Endodermal cell (in vitro differentiated cells): Measurements from ENCODE around the gene SUPT3H. TPM values are rescaled to one million over a fixed set of nuclear protein-coding genes. Genes with fewer than 3 reads are reported as not detected.
A peak's percentile ranks its signal among the peaks of the same experiment; 100 is the strongest.

ENCODE experiments used
- DNase-seq: peaks from one replicate; pipeline ENCODE4 v3.0.0-alpha.2; 2017
- H3K27ac ChIP-seq: 2 replicates; pipeline ENCODE4 v1.5.1; 2013; ENCODE audit warnings: mild to moderate bottlenecking, low read depth, low read length, moderate library complexity
- H3K27me3 ChIP-seq: 2 replicates; pipeline ENCODE4 v1.6.1; 2013; ENCODE audit warnings: mild to moderate bottlenecking, low read length, moderate library complexity; ENCODE audit not compliant: insufficient read depth, control insufficient read depth, poor library complexity, severe bottlenecking
- H3K36me3 ChIP-seq: 2 replicates; pipeline ENCODE4 v1.7.0; 2013; ENCODE audit warnings: mild to moderate bottlenecking, low read length, moderate library complexity; ENCODE audit not compliant: control insufficient read depth, insufficient read depth
- H3K4me1 ChIP-seq: one replicate; pipeline ENCODE4 v1.7.0; 2013; ENCODE audit warnings: low read length; ENCODE audit not compliant: control insufficient read depth, insufficient read depth
- H3K4me3 ChIP-seq: 2 replicates; pipeline ENCODE4 v1.5.1; 2013; ENCODE audit warnings: mild to moderate bottlenecking, low read length, moderate library complexity
- H3K9ac ChIP-seq: 2 replicates; pipeline ENCODE4 v1.6.1; 2013; ENCODE audit warnings: mild to moderate bottlenecking, low read length, moderate library complexity; ENCODE audit not compliant: poor library complexity, severe bottlenecking; ENCODE audit errors: extremely low read depth
- H3K9me3 ChIP-seq: 2 replicates; pipeline ENCODE4 v1.6.1; 2013; ENCODE audit warnings: mild to moderate bottlenecking, low read length, moderate library complexity; ENCODE audit not compliant: control insufficient read depth
- H3K27ac Mint-ChIP-seq: 2 replicates; pipeline ENCODE4 v1.8.0; 2020; ENCODE audit warnings: mixed read lengths
- H3K27me3 Mint-ChIP-seq: 2 replicates; pipeline ENCODE4 v1.8.0; 2021; ENCODE audit warnings: mild to moderate bottlenecking, mixed read lengths; ENCODE audit not compliant: insufficient read depth
- H3K36me3 Mint-ChIP-seq: 2 replicates; pipeline ENCODE4 v1.8.0; 2020; ENCODE audit warnings: low read depth, mixed read lengths
- H3K4me1 Mint-ChIP-seq: 2 replicates; pipeline ENCODE4 v1.8.0; 2020; ENCODE audit warnings: mixed read lengths
- H3K4me3 Mint-ChIP-seq: 2 replicates; pipeline ENCODE4 v1.8.0; 2020; ENCODE audit warnings: mild to moderate bottlenecking, moderate library complexity, mixed read lengths
- H3K9me3 Mint-ChIP-seq: 2 replicates; pipeline ENCODE4 v1.8.0; 2020; ENCODE audit warnings: mild to moderate bottlenecking, mixed read lengths
- CTCF ChIP-seq: fragments of 200-600 bp; sonication (generic); conservative IDR thresholded peaks from 2 replicates; pipeline ENCODE4 v1.5.0; 2021; ENCODE audit warnings: antibody characterized with exemption, mild to moderate bottlenecking
- WGBS, 2 experiments: methylation state at CpG; one replicate each; pipeline versions ENCODE4 v1.1.5 to v1.1.7; 2013; ENCODE audit warnings: missing lambda C conversion rate in 2 of 2, mixed read lengths in 1 of 2; ENCODE audit not compliant: insufficient coverage in 1 of 2, insufficient read length in 1 of 2; 5-methylcytosine and 5-hydroxymethylcytosine counted together
- total RNA-seq, 2 donors: library from RNA; stranded (reverse); fragmentation: NEBNext Ultra II Directional in 1 of 2; extraction: Animal tissue kit (Norgen Biotek cat#: 25700) in 1 of 2; gene quantifications; 2 replicates in 1 of 2; 3 replicates in 1 of 2; pipeline ENCODE4 v1.2.1, GENCODE V29; 2021

The SUPT3H gene
- total RNA-seq, 2 donors from 2014 or later, result 32.4 to 34.7 TPM

- no peak overlapping the region for H3K27ac Mint-ChIP-seq
- H3K4me1 Mint-ChIP-seq, result no peaks in the 10 kb centered on the region
- no peaks in the 10 kb centered on the region for H3K4me1 ChIP-seq
- H3K4me3 ChIP-seq, result no peak overlapping the region
- DNase-seq, result no peak
- no peaks in the 10 kb centered on the region for H3K27me3 Mint-ChIP-seq
- H3K9me3 Mint-ChIP-seq, result peaks cover 22% of the 10 kb centered on the region
- H3K4me3 Mint-ChIP-seq, result no peak overlapping the region
- no peak for TF ChIP-seq CTCF
- peaks cover 10% of the 10 kb centered on the region for H3K36me3 Mint-ChIP-seq
- H3K9me3 ChIP-seq, result peaks cover 13% of the 10 kb centered on the region
- no peak overlapping the region for H3K9ac ChIP-seq
- no peaks in the 10 kb centered on the region for H3K36me3 ChIP-seq
- peak overlapping the region; percentile 66 for H3K27ac ChIP-seq
- no peaks in the 10 kb centered on the region for H3K27me3 ChIP-seq
- 40 to 91% methylated on average over 1 to 3 of the region's 3 CpGs for WGBS, 2 experiments
Observed at GRCh38 chr6:45057711-45058110, 320.0 kb downstream of the SUPT3H start.

GRCh38 chr6:45054610-45055009 lies 323.1 kb downstream of the SUPT3H start:
- H3K4me1 ChIP-seq, result peaks cover 2% of the 10 kb centered on the region
- H3K27ac Mint-ChIP-seq, result no peak overlapping the region
- no peak overlapping the region for H3K4me3 Mint-ChIP-seq
- no peak for TF ChIP-seq CTCF
- H3K4me3 ChIP-seq, result no peak overlapping the region
- H3K27me3 Mint-ChIP-seq, result no peaks in the 10 kb centered on the region
- H3K27me3 ChIP-seq, result no peaks in the 10 kb centered on the region
- H3K27ac ChIP-seq, result no peak overlapping the region
- H3K9me3 ChIP-seq, result no peaks in the 10 kb centered on the region
- 88 to 100% methylated on average over 1 of the region's 1 CpG for WGBS, 2 experiments
- H3K9me3 Mint-ChIP-seq, result peaks cover under 1% of the 10 kb centered on the region
- no peaks in the 10 kb centered on the region for H3K36me3 ChIP-seq
- no peak for DNase-seq
- H3K36me3 Mint-ChIP-seq, result no peaks in the 10 kb centered on the region
- H3K4me1 Mint-ChIP-seq, result peaks cover 12% of the 10 kb centered on the region
- H3K9ac ChIP-seq, result no peak overlapping the region

GRCh38 chr6:45052325-45052724 lies 325.4 kb downstream of the SUPT3H start:
- H3K4me1 ChIP-seq, result peaks cover 3% of the 10 kb centered on the region
- WGBS, 2 experiments, result 85 to 90% methylated on average over 2 of the region's 2 CpGs
- H3K27me3 ChIP-seq, result no peaks in the 10 kb centered on the region
- Mint-ChIP-seq H3K4me1 (peaks cover 19% of the 10 kb centered on the region), H3K9me3 (no peaks in the 10 kb centered on the region), H3K36me3 (no peaks in the 10 kb centered on the region), H3K27me3 (no peaks in the 10 kb centered on the region), H3K27ac (no peak overlapping the region), H3K4me3 (no peak overlapping the region)
- no peaks in the 10 kb centered on the region for H3K36me3 ChIP-seq
- TF ChIP-seq CTCF, result no peak
- no peak overlapping the region for H3K4me3 ChIP-seq
- no peak overlapping the region for H3K27ac ChIP-seq
- H3K9me3 ChIP-seq, result no peaks in the 10 kb centered on the region
- no peak for DNase-seq
- H3K9ac ChIP-seq, result no peak overlapping the region
